Transverse colon (tissue), 4 donors: ENCODE data around the gene CHPF. TPM values are rescaled to one million over a fixed set of nuclear protein-coding genes. Genes with fewer than 3 reads are reported as not detected.

ENCODE experiments used
- DNase-seq: peaks from one replicate; pipeline ENCODE4 v3.0.0-alpha.2; 2019
- H3K27ac ChIP-seq, 4 donors: fragments of 200-600 bp; sonication (generic); 2 replicates each; pipeline ENCODE4 v1.5.1; 2016 to 2018; ENCODE audit warnings: inconsistent platforms in 4 of 4
- H3K27me3 ChIP-seq: fragments of 200-600 bp; sonication (generic); 2 replicates; pipeline ENCODE4 v1.5.1; 2017; ENCODE audit warnings: inconsistent platforms
- H3K36me3 ChIP-seq, 4 donors: fragments of 200-600 bp; sonication (generic); 2 replicates each; pipeline ENCODE4 v1.5.1; 2017 to 2019; ENCODE audit warnings: inconsistent platforms in 4 of 4
- H3K4me1 ChIP-seq, 4 donors: fragments of 200-600 bp; sonication (generic); 2 replicates each; pipeline ENCODE4 v1.5.1; 2017 to 2020; ENCODE audit warnings: inconsistent platforms in 4 of 4
- H3K4me3 ChIP-seq, 4 donors: fragments of 200-600 bp; sonication (generic); 1 replicate in 1 of 4; 2 replicates in 3 of 4; pipeline versions ENCODE4 v1.5.1 to v1.6.1; 2017 to 2019; ENCODE audit warnings: inconsistent platforms in 4 of 4
- H3K9me3 ChIP-seq, 2 donors: fragments of 200-600 bp; sonication (generic); 2 replicates each; pipeline ENCODE4 v1.5.1; 2017 to 2019; ENCODE audit warnings: inconsistent platforms in 2 of 2
- CTCF ChIP-seq, 5 experiments: fragments of 200-600 bp in 3 of 5; fragments of 450-650 bp in 2 of 5; sonication (generic) in 3 of 5; IDR thresholded peaks; 1 replicate in 2 of 5; 2 replicates in 3 of 5; pipeline ENCODE4 v1.5.1; 2016 to 2017; ENCODE audit warnings: antibody characterized with exemption in 5 of 5, inconsistent platforms in 3 of 5, mild to moderate bottlenecking in 2 of 5, moderate library complexity in 1 of 5
- EP300 ChIP-seq: sonication (generic); formaldehyde crosslinking; IDR thresholded peaks from one replicate; pipeline ENCODE4 v1.6.1; 2017; ENCODE audit warnings: antibody characterized with exemption, low read depth
- POLR2A ChIP-seq: fragments of 450-650 bp; IDR thresholded peaks from one replicate; pipeline ENCODE4 v1.6.1; 2016; ENCODE audit warnings: antibody characterized with exemption, mild to moderate bottlenecking, moderate library complexity
- POLR2AphosphoS5 ChIP-seq, 3 donors: sonication (generic); formaldehyde crosslinking; IDR thresholded peaks; one replicate each; pipeline ENCODE4 v1.6.1; 2016; ENCODE audit warnings: antibody characterized with exemption in 3 of 3
- WGBS, 2 donors: methylation state at CpG; one replicate each; pipeline ENCODE4 v1.1.5; 2018; ENCODE audit warnings: low coverage in 1 of 2; 5-methylcytosine and 5-hydroxymethylcytosine counted together
- in situ Hi-C, 4 donors: fragments of 200-750 bp; cut with MboI; loops; one replicate each; pipeline versions ENCODE4 v1.15.0 to v1.15.1; 2017; ENCODE audit warnings: low sequenced_read_pairs in 3 of 4, low pct_ligation_motif_present in 1 of 4, low pct_unique_long_range_greater_than_20kb in 1 of 4
- intact Hi-C: fragments of 100-400 bp; cut with DNase I; formaldehyde crosslinking; loops from one replicate; pipeline ENCODE4 v1.15.1; 2023; ENCODE audit warnings: low total_unique reads
- total RNA-seq, 4 donors: library from RNA; depleted of rRNA; stranded (reverse); fragments of >200 nt; gene quantifications; one replicate each; pipeline ENCODE4 v1.1.0, GENCODE V29; 2016

Gene CHPF
- total RNA-seq, 4 donors from 2014 or later = 21.1 to 58.2 (median 52.1) TPM

DNA sequence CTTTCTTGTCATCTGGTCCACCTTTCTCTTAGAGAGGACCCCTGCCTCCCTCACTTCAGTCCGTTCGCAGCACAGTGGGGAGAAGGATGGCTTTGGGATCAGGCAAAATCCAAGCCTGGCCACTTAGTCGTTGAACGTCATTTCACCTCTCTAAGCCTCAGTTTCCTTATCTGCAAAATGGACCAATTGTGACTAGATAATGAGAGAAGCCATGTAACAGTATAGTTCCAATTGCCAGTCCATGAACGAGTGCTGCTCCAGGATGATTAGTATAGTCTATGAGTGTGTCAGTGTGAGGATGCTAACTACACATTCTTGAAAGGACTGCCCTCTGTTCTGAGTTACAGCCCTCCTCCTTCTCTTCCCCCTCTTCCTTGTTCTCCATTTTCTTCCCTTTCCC lies 29.6 kb upstream of the CHPF start:
- no peak overlapping the region for H3K4me3 ChIP-seq
- no peaks in the 10 kb centered on the region for H3K36me3 ChIP-seq
- in situ Hi-C loops = no loop called here
- WGBS, 2 donors = 70 to 81% methylated on average over 2 to 5 of the region's 5 CpGs
- peaks cover 40% of the 10 kb centered on the region for H3K27me3 ChIP-seq
- H3K4me1 ChIP-seq = peaks cover 3 to 17% (median 8%) of the 10 kb centered on the region in 4 donors
- H3K27ac ChIP-seq = no peak overlapping the region
- DNase-seq = no peak
- no peaks in the 10 kb centered on the region for H3K9me3 ChIP-seq
- TF ChIP-seq POLR2AphosphoS5 (IDR thresholded peaks at IDR 0.05) (no peak), EP300 (no peak), CTCF (IDR thresholded peaks at IDR 0.05) (no peak), POLR2A (no peak)
- intact Hi-C loops = no loop called here

DNA sequence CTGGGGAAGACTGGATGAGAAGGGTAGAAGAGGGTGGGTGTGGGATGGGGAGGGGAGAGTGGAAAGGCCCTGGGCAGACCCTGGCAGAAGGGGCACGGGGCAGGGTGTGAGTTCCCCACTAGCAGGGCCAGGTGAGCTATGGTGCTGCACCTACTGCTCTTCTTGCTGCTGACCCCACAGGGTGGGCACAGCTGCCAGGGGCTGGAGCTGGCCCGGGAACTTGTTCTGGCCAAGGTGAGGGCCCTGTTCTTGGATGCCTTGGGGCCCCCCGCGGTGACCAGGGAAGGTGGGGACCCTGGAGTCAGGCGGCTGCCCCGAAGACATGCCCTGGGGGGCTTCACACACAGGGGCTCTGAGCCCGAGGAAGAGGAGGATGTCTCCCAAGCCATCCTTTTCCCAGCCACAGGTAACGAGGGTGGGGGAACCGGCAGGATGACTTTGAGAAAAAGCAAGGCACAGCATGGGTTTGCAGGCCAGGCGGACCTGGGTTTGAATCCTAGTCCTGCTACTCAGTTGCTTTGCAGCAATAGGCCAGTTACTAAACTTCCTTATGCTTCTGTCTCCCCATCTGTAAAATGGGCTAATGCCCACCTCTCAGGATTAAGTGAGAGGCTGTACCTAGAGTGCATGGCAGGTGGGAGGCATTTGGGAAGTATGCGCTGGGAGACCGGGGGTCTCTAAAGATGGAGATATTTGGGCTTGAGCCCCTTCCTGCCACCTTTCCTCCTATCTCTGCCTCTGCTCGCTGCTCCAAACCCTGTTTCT lies 28.8 kb upstream of the CHPF start, which contains the start of gene INHA:
Gene INHA (plus strand): TSS at position 74 of the 765 bp plus-strand sequence. CDS start 65 bp downstream, at position 139.
- intact Hi-C loops (no loop called here), in situ Hi-C loops (no loop called here)
- no peaks in the 10 kb centered on the region for H3K36me3 ChIP-seq
- 80 to 84% methylated on average over 1 to 13 of the region's 13 CpGs for whole genome bisulfite sequencing, 2 donors
- peak within 1 kb of the TSS; percentile 65 to 90 (median 81) for H3K27ac ChIP-seq
- H3K4me1 ChIP-seq = peaks cover 3 to 17% (median 8%) of the 10 kb centered on the region in 4 donors
- no peaks in the 10 kb centered on the region for H3K9me3 ChIP-seq
- peaks cover 37% of the 10 kb centered on the region for H3K27me3 ChIP-seq
- TF ChIP-seq POLR2AphosphoS5 (IDR thresholded peaks at IDR 0.05) (no peak), CTCF (IDR thresholded peaks at IDR 0.05) (no peak)
- no peak for DNase-seq
- peak within 1 kb of the TSS; percentile 53 to 74 (median 57) for H3K4me3 ChIP-seq

GRCh38 chr2:219571311-219572236 lies 28.0 kb upstream of the CHPF start, which contains the start of gene OBSL1:
TSS of gene OBSL1 (minus strand) at chr2:219571539. CDS start at chr2:219571232, 307 bp downstream.
- H3K27ac ChIP-seq = peak within 1 kb of the TSS; percentile 65 to 90 (median 81)
- peak within 1 kb of the TSS; percentile 53 to 74 (median 57) for H3K4me3 ChIP-seq
- no peak for TF ChIP-seq CTCF (IDR thresholded peaks at IDR 0.05)
- TF ChIP-seq POLR2A = no peak
- no peak for TF ChIP-seq EP300
- 8 to 18% methylated on average over 6 to 41 of the region's 42 CpGs for WGBS, 2 donors
- DNase-seq = peak; percentile 41
- no peaks in the 10 kb centered on the region for H3K36me3 ChIP-seq
- H3K27me3 ChIP-seq = peaks cover 30% of the 10 kb centered on the region
- in situ Hi-C loops (no loop called here), intact Hi-C loops (loop anchor here (2.0 kb wide), 1 partner anchor 25 kb away; the partner anchor contains the start of gene STK11IP)
- H3K4me1 ChIP-seq = peaks cover 3 to 17% (median 8%) of the 10 kb centered on the region in 4 donors
- no peaks in the 10 kb centered on the region for H3K9me3 ChIP-seq

DNA sequence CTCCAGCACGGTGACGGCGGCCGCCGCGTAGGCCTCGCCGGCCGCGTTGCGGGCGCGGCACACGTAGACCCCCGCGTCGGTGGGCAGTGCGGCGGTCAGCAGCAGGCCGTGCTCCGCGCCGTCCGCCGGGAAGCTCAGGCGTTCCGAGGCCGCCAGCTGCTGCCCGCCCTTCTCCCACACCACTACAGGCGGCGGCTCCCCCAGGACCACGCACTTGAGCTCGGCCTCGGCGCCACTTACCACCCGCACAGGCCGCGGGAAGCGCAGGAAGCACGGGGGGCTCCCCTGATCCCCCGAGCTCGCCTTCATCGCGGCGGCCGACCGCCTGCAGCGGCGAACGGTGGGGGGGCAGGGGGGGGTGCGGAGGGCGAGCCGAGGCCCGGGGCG lies 27.3 kb upstream of the CHPF start:
- H3K27me3 ChIP-seq = peaks cover 30% of the 10 kb centered on the region
- peaks cover 3 to 17% (median 8%) of the 10 kb centered on the region in 4 donors for H3K4me1 ChIP-seq
- no peaks in the 10 kb centered on the region for H3K9me3 ChIP-seq
- H3K27ac ChIP-seq = peak overlapping the region; percentile 65 to 90 (median 81)
- H3K36me3 ChIP-seq = no peaks in the 10 kb centered on the region
- 0% methylated on average over 20 of the region's 55 CpGs; no CpG with 5 or more reads in 1 of the 2 donors for WGBS, 2 donors
- intact Hi-C loops (loop anchor here (2.0 kb wide), 1 partner anchor 26 kb away; the partner anchor contains the start of gene STK11IP), in situ Hi-C loops (no loop called here)
- H3K4me3 ChIP-seq = peak overlapping the region; percentile 53 to 74 (median 57)
- TF ChIP-seq EP300 (no peak), POLR2AphosphoS5 (IDR thresholded peaks at IDR 0.05) (no peak), POLR2A (no peak), CTCF (IDR thresholded peaks at IDR 0.05) (no peak)
- no peak for DNase-seq
